Measurements from ENCODE around the gene TMBIM4.
"Not testable (repeated sequence)": the region's sequence is repeated elsewhere in the genome, so short reads cannot be mapped to it uniquely, and the experiment has no call there.

Gene TMBIM4, protein sequence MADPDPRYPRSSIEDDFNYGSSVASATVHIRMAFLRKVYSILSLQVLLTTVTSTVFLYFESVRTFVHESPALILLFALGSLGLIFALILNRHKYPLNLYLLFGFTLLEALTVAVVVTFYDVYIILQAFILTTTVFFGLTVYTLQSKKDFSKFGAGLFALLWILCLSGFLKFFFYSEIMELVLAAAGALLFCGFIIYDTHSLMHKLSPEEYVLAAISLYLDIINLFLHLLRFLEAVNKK

DNA sequence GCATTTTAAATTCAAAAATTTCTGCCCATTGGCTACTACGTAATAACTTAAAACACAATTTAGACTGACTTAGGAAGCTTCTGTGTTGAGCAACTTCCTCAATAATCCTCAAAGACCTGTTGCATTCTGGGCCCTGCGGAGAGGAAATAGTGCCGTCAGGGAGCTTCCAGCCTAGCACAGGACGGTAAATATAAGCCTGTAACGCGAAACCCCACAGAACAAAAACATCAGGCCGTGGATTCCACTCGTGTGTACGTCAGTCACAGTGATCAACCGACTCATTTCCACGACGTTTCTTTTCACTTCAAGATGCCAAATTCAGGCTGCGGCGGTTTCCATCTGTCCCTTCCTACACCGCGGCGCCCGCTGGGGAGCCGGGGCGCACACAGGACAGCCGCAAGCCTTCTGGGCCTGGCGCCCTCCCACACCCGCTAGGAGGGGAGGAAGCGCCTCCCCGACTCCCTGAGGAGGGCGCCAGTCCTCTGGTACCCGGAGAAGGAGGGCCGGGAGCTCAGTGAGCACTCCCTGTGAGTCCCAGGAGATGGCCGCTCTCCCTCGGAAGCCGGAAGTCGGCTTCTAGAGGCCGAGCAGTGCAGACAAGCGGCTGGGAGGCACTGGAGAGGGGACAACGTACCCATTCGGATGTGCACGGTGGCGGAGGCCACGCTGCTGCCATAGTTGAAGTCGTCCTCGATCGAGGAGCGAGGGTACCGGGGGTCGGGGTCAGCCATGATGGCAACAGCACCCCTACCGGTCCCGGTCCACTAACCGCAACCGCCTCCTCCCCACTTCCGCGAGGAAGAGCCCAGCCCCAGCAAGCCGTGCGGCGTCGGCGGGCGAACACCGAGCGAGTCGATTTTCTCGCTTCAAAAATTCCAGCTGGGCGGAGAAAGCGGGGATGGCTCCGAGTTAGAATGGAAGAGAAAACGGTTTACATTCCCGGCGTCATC, at the start of gene TMBIM4:
Gene TMBIM4, minus strand, starts transcription at position 776 of the 950 bp plus-strand sequence. Its CDS starts 45 bp downstream, at position 731.
- DNase-seq, result peak; percentile 86

DNA sequence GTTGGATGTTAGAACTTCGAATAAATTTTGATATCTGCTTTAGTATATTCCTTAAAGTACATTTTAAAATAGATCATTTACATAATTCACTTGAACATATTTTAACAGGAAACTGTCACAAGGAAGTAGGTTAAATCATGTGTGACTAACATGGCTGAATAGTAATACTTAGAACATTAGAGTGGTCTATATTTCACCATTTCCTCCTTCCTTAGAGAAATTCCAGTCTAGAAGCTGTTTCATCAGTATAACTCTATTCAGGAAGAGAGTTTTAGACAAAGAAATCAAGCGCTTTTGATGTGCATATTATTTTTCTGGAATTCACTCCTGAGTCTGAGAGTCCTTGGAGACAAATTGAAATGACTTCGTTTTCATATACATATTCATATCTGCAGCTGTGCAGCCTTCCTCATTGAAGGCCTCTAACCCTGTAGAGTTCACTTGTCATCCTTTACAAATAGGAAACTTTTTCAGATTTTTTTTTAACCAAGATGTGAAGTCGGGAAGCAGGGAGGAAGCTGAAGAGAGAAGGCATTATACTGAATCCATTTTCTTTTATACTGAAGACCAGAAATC, 47.6 kb upstream of the TMBIM4 start:
- no peak for DNase-seq

GRCh38 chr12:66213011-66213410, 43.2 kb upstream of the TMBIM4 start:
- DNase-seq, result not testable (repeated sequence)

DNA sequence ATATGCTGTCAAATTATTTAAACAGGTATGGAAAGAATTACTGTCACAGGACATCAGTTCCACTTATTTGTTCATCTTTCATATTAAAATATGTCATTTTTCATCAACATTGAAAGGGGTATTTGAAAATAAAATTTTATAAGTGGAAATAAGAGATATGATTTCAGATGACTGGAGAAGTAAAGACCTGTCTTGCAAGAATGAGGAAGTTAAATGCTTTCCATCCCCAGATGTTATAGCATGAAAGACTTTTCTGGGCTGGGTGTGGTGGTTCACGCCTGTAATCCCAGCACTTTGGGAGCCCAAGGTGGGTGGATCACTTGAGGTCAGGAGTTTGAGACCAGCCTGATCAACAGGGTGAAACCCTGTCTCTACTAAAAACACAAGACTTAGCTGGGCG, 41.8 kb upstream of the TMBIM4 start:
- not testable (repeated sequence) for DNase-seq

DNA sequence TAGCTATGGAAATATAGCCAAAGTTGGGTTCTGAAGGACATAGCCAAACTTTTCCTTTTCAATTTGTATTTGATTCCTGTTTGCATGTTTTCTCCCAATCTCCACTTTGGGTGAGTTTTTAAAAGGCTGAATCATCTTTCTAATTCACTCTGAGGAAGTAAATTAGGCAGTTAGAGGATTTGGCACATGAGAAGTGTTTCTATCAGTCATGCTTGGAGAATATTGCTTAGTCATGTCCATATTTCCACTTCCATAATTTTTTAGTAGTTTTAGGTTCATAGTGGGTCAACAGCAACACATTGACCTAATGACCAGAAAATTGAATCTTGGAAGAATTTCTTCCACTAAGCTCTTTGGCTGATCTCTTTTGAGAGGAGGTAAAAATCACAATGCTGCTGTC, 41.0 kb upstream of the TMBIM4 start:
- no peak for DNase-seq

- no peak for DNase-seq
These were observed 36.3 kb upstream of the TMBIM4 start for GRCh38 chr12:66206141-66206540.

DNA sequence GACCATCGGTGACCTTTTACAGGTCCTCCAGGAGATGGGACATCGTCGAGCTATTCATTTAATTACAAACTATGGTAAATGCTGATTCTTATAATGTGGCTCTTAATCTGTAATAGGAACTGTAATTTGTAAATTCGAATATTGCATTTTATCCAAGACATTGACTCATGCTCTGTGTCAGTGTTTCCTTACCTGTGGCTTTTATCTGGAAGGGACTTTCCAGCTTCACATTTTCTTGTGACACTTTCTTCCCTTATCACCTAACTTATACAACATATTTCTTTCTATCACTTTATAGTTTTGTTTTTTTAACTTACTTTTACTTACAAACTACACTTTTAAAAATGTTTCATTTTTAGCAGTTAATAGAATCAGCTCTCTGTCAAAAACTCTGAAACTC, 34.0 kb upstream of the TMBIM4 start:
- DNase-seq, result peak; percentile 49

- no peak for DNase-seq
These were observed 30.2 kb upstream of the TMBIM4 start for GRCh38 chr12:66199831-66200509.

DNA sequence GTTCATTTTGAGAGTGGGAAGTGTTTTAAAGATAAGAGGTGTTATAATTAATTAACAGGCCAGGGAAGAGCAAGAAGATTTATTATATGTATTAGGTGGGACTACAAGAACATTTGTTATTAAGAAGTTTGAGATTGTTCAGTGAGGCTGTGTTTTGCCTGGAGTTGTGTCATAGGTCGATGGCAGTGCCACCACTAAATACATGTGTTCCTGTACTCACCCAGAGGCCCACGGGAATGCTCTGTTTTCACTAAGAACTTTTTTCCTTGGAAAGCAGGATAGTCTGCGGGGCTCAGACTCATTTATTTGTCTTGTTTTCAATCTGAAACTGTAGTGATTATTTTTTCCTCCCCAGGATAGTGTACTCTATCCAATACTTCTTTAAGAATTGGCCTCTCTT, 29.3 kb upstream of the TMBIM4 start:
- no peak for DNase-seq

DNA sequence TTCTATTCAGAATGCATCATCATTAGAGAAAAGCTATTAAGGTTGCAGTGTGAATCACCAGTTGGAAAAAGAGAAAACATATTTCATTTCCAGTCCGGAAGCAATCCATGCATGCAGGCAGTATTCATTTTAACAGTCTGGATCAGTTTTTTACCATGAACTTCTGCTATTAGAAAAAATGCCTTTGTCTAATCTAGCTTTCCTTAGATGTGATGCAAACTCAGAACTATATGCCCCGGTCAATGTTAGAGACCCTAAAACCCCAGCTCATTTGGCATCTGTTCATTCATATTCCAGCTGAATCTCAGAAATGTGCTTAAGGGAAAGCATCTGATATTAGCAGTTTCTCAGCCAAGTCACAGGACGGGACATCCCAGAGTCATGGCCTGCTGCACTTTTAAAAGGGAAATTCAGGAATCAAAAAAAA, 27.7 kb upstream of the TMBIM4 start:
- DNase-seq, result no peak

- peak; percentile 72 for DNase-seq
These were observed 27.0 kb upstream of the TMBIM4 start for GRCh38 chr12:66196806-66197205.

DNA sequence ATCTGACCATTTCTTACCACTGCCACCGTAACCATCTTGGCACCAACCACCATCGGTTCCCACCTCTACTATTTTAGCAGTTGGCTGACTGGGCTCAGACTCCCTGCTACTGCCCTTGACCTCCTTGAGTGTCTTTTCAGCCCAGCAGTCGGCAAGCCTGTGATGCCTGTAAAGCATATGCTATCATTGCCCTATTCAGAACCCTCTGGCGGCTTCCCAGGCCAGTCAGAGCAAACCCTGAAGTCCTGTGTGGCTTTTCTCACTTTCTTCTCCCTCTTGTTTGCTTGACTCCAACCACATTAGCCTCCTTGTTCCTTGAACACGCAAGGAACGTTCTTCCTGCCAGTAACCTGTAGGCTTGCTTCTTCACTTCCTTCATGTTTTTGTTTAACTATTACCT, 25.4 kb upstream of the TMBIM4 start:
- no peak for DNase-seq

DNA sequence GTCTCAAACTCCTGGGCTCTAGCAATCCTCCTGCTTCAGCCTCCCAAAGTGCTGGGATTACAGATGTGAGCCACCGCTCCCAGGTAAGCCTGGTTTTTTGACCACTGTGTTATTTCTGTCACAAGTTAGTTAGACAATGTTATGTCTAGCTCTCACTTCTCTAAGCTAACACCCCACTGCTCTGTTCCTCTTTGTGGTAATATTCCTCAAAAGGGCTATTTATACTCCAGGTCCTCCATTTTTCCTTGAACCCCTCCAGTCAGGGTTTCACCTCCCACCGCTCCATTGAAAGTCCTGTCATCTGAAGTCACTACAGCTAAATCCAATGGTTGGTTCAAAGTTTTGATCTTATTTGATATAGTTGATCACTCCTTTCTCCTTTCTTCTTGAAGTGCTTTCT, 24.3 kb upstream of the TMBIM4 start:
- no peak for DNase-seq

- no peak for DNase-seq
These were observed 21.8 kb upstream of the TMBIM4 start for GRCh38 chr12:66191547-66192126.

GRCh38 chr12:66190519-66191370, 20.9 kb upstream of the TMBIM4 start:
- no peak for DNase-seq

- no peak for DNase-seq
These were observed 20.1 kb upstream of the TMBIM4 start for GRCh38 chr12:66189889-66190288.

- DNase-seq, result no peak
These were observed 19.7 kb upstream of the TMBIM4 start for GRCh38 chr12:66189486-66189843.

GRCh38 chr12:66188584-66189485, 19.0 kb upstream of the TMBIM4 start, which contains the start of gene IRAK3:
IRAK3 (plus strand) TSS chr12:66189214; CDS start chr12:66189300, 86 bp downstream.
- peak; percentile 44 for DNase-seq

GRCh38 chr12:66187821-66188220, 18.0 kb upstream of the TMBIM4 start:
- no peak for DNase-seq

DNA sequence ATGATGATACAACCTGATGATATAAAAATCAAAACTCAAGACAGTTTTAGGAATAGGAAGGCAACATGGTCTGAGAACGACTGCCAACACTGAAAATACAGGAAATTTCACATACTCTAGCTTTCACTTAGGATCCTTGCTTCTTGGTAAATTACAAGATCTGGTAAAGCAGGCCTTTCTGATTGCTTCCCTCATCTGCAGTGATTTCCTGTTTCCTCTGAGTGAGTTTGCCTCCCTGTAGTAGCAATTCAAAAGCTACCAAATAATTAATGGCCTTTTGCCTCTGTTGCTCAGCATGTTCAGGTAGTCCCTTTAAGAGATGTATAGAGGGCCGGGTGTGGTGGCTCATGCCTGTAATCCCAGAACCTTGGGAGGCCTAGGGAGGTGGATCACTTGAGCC, 17.2 kb upstream of the TMBIM4 start:
- no peak for DNase-seq

DNA sequence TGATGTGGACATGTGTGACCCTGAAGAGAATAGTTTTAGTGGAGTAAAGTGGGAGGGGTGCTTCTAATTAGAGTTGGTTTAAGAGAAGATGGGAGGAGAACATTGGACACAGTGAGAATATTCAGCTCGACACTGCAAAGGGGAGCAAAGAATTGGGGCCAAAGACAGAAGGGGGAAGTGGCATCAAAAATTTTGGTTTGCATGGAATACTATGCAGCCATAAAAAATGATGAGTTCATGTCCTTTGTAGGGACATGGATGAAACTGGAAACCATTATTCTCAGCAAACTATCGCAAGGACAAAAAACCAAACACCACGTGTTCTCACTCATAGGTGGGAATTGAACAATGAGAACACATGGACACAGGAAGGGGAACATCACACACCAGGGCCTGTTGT, 15.0 kb upstream of the TMBIM4 start:
- DNase-seq, result not testable (repeated sequence)
